Caco-2 (cell line): ENCODE results near the gene TCF7L1. TPM values are rescaled to one million over a fixed set of nuclear protein-coding genes. Genes with fewer than 3 reads are reported as not detected.

ENCODE experiments used
- BruUV-seq: library from RNA; stranded (reverse); fragments of 400-500 nt; replicated peaks from 2 replicates; lab custom pipeline; 2021; lab: Mats Ljungman, UMichigan
- CTCF ChIA-PET: fragments of 300-600 bp; sonication (Branson Sonifier 250); formaldehyde crosslinking; loops from one replicate; lab custom pipeline; 2022; ENCODE audit warnings: antibody characterized with exemption; lab: Charles Lee
- POLR2A ChIA-PET: fragments of 300-600 bp; sonication (Branson Sonifier 250); formaldehyde crosslinking; loops from one replicate; lab custom pipeline; 2022; ENCODE audit warnings: antibody characterized with exemption; lab: Charles Lee
- DNase-seq, 2 experiments: peaks; one replicate each; pipeline versions ENCODE4 v3.0.0 to v3.0.0-alpha.2; 2020 to 2022
- H3K27me3 ChIP-seq: replicated peaks from 2 replicates; pipeline ENCODE4 v1.6.0; 2011; ENCODE audit warnings: low read length; ENCODE audit not compliant: control insufficient read depth, insufficient read depth
- H3K36me3 ChIP-seq: 2 replicates; pipeline ENCODE4 v1.5.1; 2011; ENCODE audit warnings: low read length; ENCODE audit not compliant: control insufficient read depth, insufficient read depth
- H3K4me1 ChIP-seq: fragments of 250-450 bp; sonication (Bioruptor Pico); 2 replicates; pipeline ENCODE4 v1.5.1; 2020; ENCODE audit warnings: mild to moderate bottlenecking
- H3K4me3 ChIP-seq: 2 replicates; pipeline ENCODE4 v1.5.1; 2011; ENCODE audit warnings: low read depth, mild to moderate bottlenecking, control low read depth, low read length
- H3K9me3 ChIP-seq: fragments of 250-450 bp; sonication (Bioruptor Pico); 2 replicates; pipeline ENCODE4 v1.5.1; 2020; ENCODE audit warnings: mild to moderate bottlenecking, moderate library complexity
- H3K27ac Mint-ChIP-seq: one replicate; pipeline ENCODE4 v1.8.0; 2022; ENCODE audit warnings: mixed read lengths; ENCODE audit not compliant: unreplicated experiment
- H3K27me3 Mint-ChIP-seq: one replicate; pipeline ENCODE4 v1.8.0; 2022; ENCODE audit warnings: mixed read lengths; ENCODE audit not compliant: insufficient read depth, unreplicated experiment
- H3K36me3 Mint-ChIP-seq: one replicate; pipeline ENCODE4 v1.8.0; 2022; ENCODE audit warnings: mild to moderate bottlenecking, mixed read lengths; ENCODE audit not compliant: insufficient read depth, unreplicated experiment
- H3K4me1 Mint-ChIP-seq: one replicate; pipeline ENCODE4 v1.8.0; 2022; ENCODE audit warnings: low read depth, mixed read lengths; ENCODE audit not compliant: unreplicated experiment
- H3K4me3 Mint-ChIP-seq: one replicate; pipeline ENCODE4 v1.8.0; 2022; ENCODE audit warnings: mild to moderate bottlenecking, moderate library complexity, mixed read lengths; ENCODE audit not compliant: unreplicated experiment
- H3K9me3 Mint-ChIP-seq: one replicate; pipeline ENCODE4 v1.8.0; 2022; ENCODE audit warnings: mixed read lengths; ENCODE audit not compliant: unreplicated experiment
- intact Hi-C: fragments of 100-400 bp; cut with micrococcal nuclease; formaldehyde crosslinking; loops from one replicate; pipeline ENCODE4 v1.10.0; 2022; ENCODE audit not compliant: unreplicated experiment
- total RNA-seq: library from RNA; stranded (reverse); gene quantifications from 2 replicates; pipeline ENCODE4 v1.2.3, GENCODE V29; 2022
- TF ChIP-seq, protein P1 (sequence below), 2 experiments: fragments of 200-600 bp in 1 of 2; IDR thresholded peaks; 1 replicate in 1 of 2; 2 replicates in 1 of 2; pipeline versions ENCODE4 v1.5.1 to v1.8.0; 2011 to 2022; ENCODE audit warnings: antibody characterized with exemption in 1 of 2, control low read depth in 1 of 2, inconsistent platforms in 1 of 2, low read depth in 1 of 2, low read length in 1 of 2, mild to moderate bottlenecking in 1 of 2, moderate library complexity in 1 of 2; ENCODE audit not compliant: insufficient read depth in 1 of 2, severe bottlenecking in 1 of 2, unreplicated experiment in 1 of 2

The TCF7L1 gene
- total RNA-seq, 1 experiment from 2014 or later, result 29.0 TPM

GRCh38 chr2:85347599-85347998 lies 214.4 kb downstream of the TCF7L1 start:
- TF ChIP-seq, protein P1, sequence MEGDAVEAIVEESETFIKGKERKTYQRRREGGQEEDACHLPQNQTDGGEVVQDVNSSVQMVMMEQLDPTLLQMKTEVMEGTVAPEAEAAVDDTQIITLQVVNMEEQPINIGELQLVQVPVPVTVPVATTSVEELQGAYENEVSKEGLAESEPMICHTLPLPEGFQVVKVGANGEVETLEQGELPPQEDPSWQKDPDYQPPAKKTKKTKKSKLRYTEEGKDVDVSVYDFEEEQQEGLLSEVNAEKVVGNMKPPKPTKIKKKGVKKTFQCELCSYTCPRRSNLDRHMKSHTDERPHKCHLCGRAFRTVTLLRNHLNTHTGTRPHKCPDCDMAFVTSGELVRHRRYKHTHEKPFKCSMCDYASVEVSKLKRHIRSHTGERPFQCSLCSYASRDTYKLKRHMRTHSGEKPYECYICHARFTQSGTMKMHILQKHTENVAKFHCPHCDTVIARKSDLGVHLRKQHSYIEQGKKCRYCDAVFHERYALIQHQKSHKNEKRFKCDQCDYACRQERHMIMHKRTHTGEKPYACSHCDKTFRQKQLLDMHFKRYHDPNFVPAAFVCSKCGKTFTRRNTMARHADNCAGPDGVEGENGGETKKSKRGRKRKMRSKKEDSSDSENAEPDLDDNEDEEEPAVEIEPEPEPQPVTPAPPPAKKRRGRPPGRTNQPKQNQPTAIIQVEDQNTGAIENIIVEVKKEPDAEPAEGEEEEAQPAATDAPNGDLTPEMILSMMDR (IDR thresholded peaks at IDR 0.05; ENCODE audit: insufficient read depth in 1 of 2, low read depth in 1 of 2, low read length in 1 of 2, severe bottlenecking in 1 of 2, unreplicated experiment in 1 of 2), result no peak
- Histone ChIP-seq H3K9me3 (no peaks in the 10 kb centered on the region), H3K27me3 (no peaks in the 10 kb centered on the region), H3K36me3 (peaks cover 6% of the 10 kb centered on the region), H3K4me3 (no peak overlapping the region), H3K4me1 (peaks cover 14% of the 10 kb centered on the region)
- POLR2A ChIA-PET, result no interaction called here
- Mint-ChIP-seq H3K27me3 (no peaks in the 10 kb centered on the region), H3K4me3 (no peak overlapping the region), H3K27ac (no peak overlapping the region), H3K36me3 (peaks cover 32% of the 10 kb centered on the region), H3K9me3 (no peaks in the 10 kb centered on the region), H3K4me1 (peaks cover 13% of the 10 kb centered on the region)
- intact Hi-C loops, result no loop called here
- BruUV-seq, result no TSS peak
- peak; percentile 30 to 51 for DNase-seq
- CTCF ChIA-PET, result no interaction called here

GRCh38 chr2:85353876-85354285 lies 220.7 kb downstream of the TCF7L1 start:
- Histone ChIP-seq H3K36me3 (peaks cover 3% of the 10 kb centered on the region; the same call in 1 of the 2 replicates), H3K27me3 (no peaks in the 10 kb centered on the region), H3K4me1 (no peaks in the 10 kb centered on the region), H3K9me3 (no peaks in the 10 kb centered on the region), H3K4me3 (peak overlapping the region; percentile 49)
- peak overlapping the region; percentile 96 for H3K27ac Mint-ChIP-seq
- no peaks in the 10 kb centered on the region for H3K9me3 Mint-ChIP-seq
- CTCF ChIA-PET, result no interaction called here
- BruUV-seq, result TSS peak; percentile 78
- H3K27me3 Mint-ChIP-seq, result no peaks in the 10 kb centered on the region
- POLR2A ChIA-PET, result interaction anchor here (0.7 to 1.9 kb wide), 5 partner anchors 11 to 207 kb away, joined by 3 to 18 read pairs (median 4); partner anchors contain the start of genes GGCX, MAT2A, SH2D6 and TGOLN2
- intact Hi-C loops, result loop anchor here (1.0 to 2.0 kb wide), 4 partner anchors 29 to 198 kb away; partner anchors contain the start of gene MAT2A
- H3K4me3 Mint-ChIP-seq, result peak overlapping the region; percentile 99
- peaks cover 4% of the 10 kb centered on the region for H3K4me1 Mint-ChIP-seq
- DNase-seq, result peak in 1 of 2 experiments; percentile 36
- H3K36me3 Mint-ChIP-seq, result peaks cover 39% of the 10 kb centered on the region
- TF ChIP-seq, protein P1 (IDR thresholded peaks at IDR 0.05; ENCODE audit: insufficient read depth in 1 of 2, low read depth in 1 of 2, low read length in 1 of 2, severe bottlenecking in 1 of 2, unreplicated experiment in 1 of 2), result no peak

GRCh38 chr2:85354286-85355072 lies 221.3 kb downstream of the TCF7L1 start, which contains the start of the genes ELMOD3 and RETSAT:
ELMOD3 (plus strand) TSS chr2:85354769; CDS start chr2:85357199, 2,430 bp downstream.
RETSAT (minus strand) TSS chr2:85354528; CDS start chr2:85354507, 21 bp downstream.
- BruUV-seq, result no TSS peak
- DNase-seq, result peak; percentile 99 to 100
- H3K27me3 ChIP-seq, result no peaks in the 10 kb centered on the region
- ChIA-PET POLR2A (interaction anchor here (0.7 to 1.9 kb wide), 5 partner anchors 10 to 206 kb away, joined by 3 to 18 read pairs (median 4); partner anchors contain the start of genes GGCX, MAT2A, SH2D6 and TGOLN2), CTCF (interaction anchor here (0.7 to 1.1 kb wide), 2 partner anchors 26 to 67 kb away, joined by 3 to 4 read pairs; partner anchors contain the start of gene TGOLN2)
- Mint-ChIP-seq H3K27me3 (no peaks in the 10 kb centered on the region), H3K4me1 (no peaks in the 10 kb centered on the region), H3K36me3 (peaks cover 36% of the 10 kb centered on the region), H3K27ac (peak within 1 kb of the TSS; percentile 96), H3K9me3 (no peaks in the 10 kb centered on the region), H3K4me3 (peak within 1 kb of the TSS; percentile 99)
- H3K4me1 ChIP-seq, result no peaks in the 10 kb centered on the region
- H3K9me3 ChIP-seq, result no peaks in the 10 kb centered on the region
- TF ChIP-seq, protein P1 (IDR thresholded peaks at IDR 0.05; ENCODE audit: insufficient read depth in 1 of 2, low read depth in 1 of 2, low read length in 1 of 2, severe bottlenecking in 1 of 2, unreplicated experiment in 1 of 2), result no peak
- H3K4me3 ChIP-seq, result peak within 1 kb of the TSS; percentile 49
- intact Hi-C loops, result loop anchor here (1.0 to 2.0 kb wide), 4 partner anchors 29 to 198 kb away; partner anchors contain the start of gene MAT2A
- H3K36me3 ChIP-seq, result peaks cover 3% of the 10 kb centered on the region; the same call in 1 of the 2 replicates
